OCI-LY7 (cell line): ENCODE data around the gene RAB19. TPM values are rescaled to one million over a fixed set of nuclear protein-coding genes. Genes with fewer than 3 reads are reported as not detected.

Source experiments
- BruUV-seq: library from RNA; stranded (reverse); fragments of 400-500 nt; replicated peaks from 2 replicates; lab custom pipeline; 2021; lab: Mats Ljungman, UMichigan
- CTCF ChIA-PET: fragments of 300-600 bp; sonication (Branson Sonifier 250); formaldehyde crosslinking; loops from one replicate; lab custom pipeline; 2022; ENCODE audit warnings: antibody characterized with exemption; ENCODE audit not compliant: unreplicated experiment; lab: Charles Lee
- POLR2A ChIA-PET: fragments of 300-600 bp; sonication (Branson Sonifier 250); formaldehyde crosslinking; loops from one replicate; lab custom pipeline; 2022; ENCODE audit warnings: antibody characterized with exemption; lab: Charles Lee
- DNase-seq: peaks from one replicate; pipeline ENCODE4 v3.0.0-alpha.2; 2015; ENCODE audit warnings: low spot score
- H2AFZ ChIP-seq: fragments of 200-600 bp; sonication (generic), shearing (Covaris generic); 2 replicates; pipeline ENCODE4 v1.6.1; 2014; ENCODE audit warnings: mild to moderate bottlenecking, antibody characterized with exemption, low read length, moderate library complexity
- H3K27ac ChIP-seq: fragments of 200-600 bp; sonication (generic); 2 replicates; pipeline ENCODE4 v1.5.1; 2014; ENCODE audit warnings: mixed run types, low read depth, mild to moderate bottlenecking, moderate library complexity, low read length, inconsistent platforms; ENCODE audit not compliant: poor library complexity, severe bottlenecking
- H3K36me3 ChIP-seq: fragments of 200-600 bp; sonication (generic); 2 replicates; pipeline ENCODE4 v1.6.1; 2014; ENCODE audit warnings: mild to moderate bottlenecking, antibody characterized with exemption, low read length, moderate library complexity, mixed read lengths; ENCODE audit not compliant: insufficient read depth
- H3K4me1 ChIP-seq: fragments of 200-600 bp; sonication (generic); 2 replicates; pipeline ENCODE4 v1.5.1; 2014; ENCODE audit warnings: mild to moderate bottlenecking, low read length; ENCODE audit not compliant: insufficient read depth, poor library complexity, severe bottlenecking
- H3K4me2 ChIP-seq: fragments of 200-600 bp; sonication (generic); 2 replicates; pipeline ENCODE4 v1.6.1; 2014; ENCODE audit warnings: mild to moderate bottlenecking, low read length
- H3K4me3 ChIP-seq: fragments of 200-600 bp; sonication (generic); 2 replicates; pipeline ENCODE4 v1.5.1; 2014; ENCODE audit warnings: mild to moderate bottlenecking, low read depth, low read length; ENCODE audit not compliant: poor library complexity, severe bottlenecking
- H3K79me2 ChIP-seq: fragments of 200-600 bp; sonication (generic); 2 replicates; pipeline ENCODE4 v1.6.1; 2016; ENCODE audit warnings: low read depth, mild to moderate bottlenecking, low read length, moderate library complexity, mixed read lengths; ENCODE audit not compliant: insufficient read depth
- H3K9me2 ChIP-seq: fragments of 200-600 bp; sonication (generic); 2 replicates; pipeline ENCODE4 v1.6.1; 2016; ENCODE audit warnings: mild to moderate bottlenecking, low read length, mixed read lengths; ENCODE audit not compliant: insufficient read depth
- H3K9me3 ChIP-seq: fragments of 200-600 bp; sonication (generic); 2 replicates; pipeline ENCODE4 v1.6.1; 2014; ENCODE audit warnings: mild to moderate bottlenecking, mixed run types, low read length, mixed read lengths
- H4K20me1 ChIP-seq: fragments of 200-600 bp; sonication (generic); 2 replicates; pipeline ENCODE4 v1.6.1; 2014; ENCODE audit warnings: mild to moderate bottlenecking, antibody characterized with exemption, low read length, moderate library complexity, mixed read lengths; ENCODE audit not compliant: insufficient read depth
- CTCF ChIP-seq: fragments of 200-600 bp; sonication (generic); conservative IDR thresholded peaks from 2 replicates; pipeline ENCODE4 v1.5.1; 2014; ENCODE audit warnings: mild to moderate bottlenecking, antibody characterized with exemption, low read length, moderate library complexity, mixed read lengths
- EZH2phosphoT487 ChIP-seq: fragments of 200-600 bp; sonication (generic); IDR thresholded peaks from 2 replicates; pipeline ENCODE4 v1.6.1; 2018; ENCODE audit warnings: low read depth, borderline replicate concordance, mild to moderate bottlenecking, mixed run types, antibody characterized with exemption, low read length, moderate library complexity, mixed read lengths
- intact Hi-C: fragments of 100-400 bp; cut with micrococcal nuclease; formaldehyde crosslinking; loops from one replicate; pipeline ENCODE4 v1.10.0; 2022; ENCODE audit not compliant: unreplicated experiment
- total RNA-seq, 2 experiments: library from RNA; depleted of rRNA in 1 of 2; stranded (reverse); fragments of >200 nt in 1 of 2; shearing (Covaris generic) in 1 of 2; gene quantifications; 2 replicates each; pipeline ENCODE4 v1.2.3, GENCODE V29; 2014 to 2022

Gene RAB19
- total RNA-seq, 2 experiments from 2014 or later = not detected

GRCh38 chr7:140458201-140458600, 54.3 kb downstream of the RAB19 start:
- no peak for TF ChIP-seq CTCF
- no peak for TF ChIP-seq EZH2phosphoT487
- DNase-seq = no peak
- Histone ChIP-seq H3K4me1 (no peaks in the 10 kb centered on the region), H3K79me2 (no peaks in the 10 kb centered on the region), H2AFZ (no peak overlapping the region), H3K4me2 (no peak overlapping the region), H3K36me3 (peaks cover 88% of the 10 kb centered on the region), H4K20me1 (no peaks in the 10 kb centered on the region), H3K27ac (no peak overlapping the region), H3K4me3 (no peak overlapping the region), H3K9me3 (no peaks in the 10 kb centered on the region), H3K9me2 (no peaks in the 10 kb centered on the region)
- POLR2A ChIA-PET = no interaction called here
- no TSS peak for BruUV-seq
- intact Hi-C loops = no loop called here
- CTCF ChIA-PET = no interaction called here

- Histone ChIP-seq H3K36me3 (peaks cover 89% of the 10 kb centered on the region), H3K9me2 (no peaks in the 10 kb centered on the region), H3K4me1 (no peaks in the 10 kb centered on the region), H4K20me1 (no peaks in the 10 kb centered on the region), H3K4me2 (no peak overlapping the region), H3K4me3 (no peak overlapping the region), H2AFZ (no peak overlapping the region), H3K79me2 (no peaks in the 10 kb centered on the region), H3K27ac (no peak overlapping the region), H3K9me3 (no peaks in the 10 kb centered on the region)
- CTCF ChIA-PET = no interaction called here
- intact Hi-C loops = no loop called here
- no peak for DNase-seq
- POLR2A ChIA-PET = no interaction called here
- no peak for TF ChIP-seq EZH2phosphoT487
- no peak for TF ChIP-seq CTCF
- BruUV-seq = no TSS peak
Observed at GRCh38 chr7:140458916-140459315, 55.1 kb downstream of the RAB19 start.

- Histone ChIP-seq H3K4me1 (no peaks in the 10 kb centered on the region), H3K9me3 (no peaks in the 10 kb centered on the region), H2AFZ (no peak overlapping the region), H3K9me2 (no peaks in the 10 kb centered on the region), H3K4me2 (no peak overlapping the region), H4K20me1 (no peaks in the 10 kb centered on the region), H3K27ac (no peak overlapping the region), H3K4me3 (no peak overlapping the region), H3K79me2 (no peaks in the 10 kb centered on the region), H3K36me3 (peaks cover 87% of the 10 kb centered on the region)
- intact Hi-C loops = no loop called here
- DNase-seq = no peak
- ChIA-PET CTCF (interaction anchor here (0.9 kb wide), 1 partner anchor 13 kb away, joined by 3 read pairs; no protein-coding TSS in a partner anchor), POLR2A (interaction anchor here (0.7 kb wide), 1 partner anchor 17 kb away, joined by 3 read pairs; the partner anchor contains the start of gene MKRN1)
- BruUV-seq = no TSS peak
- TF ChIP-seq CTCF (no peak), EZH2phosphoT487 (no peak)
Observed at GRCh38 chr7:140463111-140463510, 59.3 kb downstream of the RAB19 start.
